Adrenal gland (tissue), 12 donors: ENCODE results near the gene TFPI. TPM values are rescaled to one million over a fixed set of nuclear protein-coding genes. Genes with fewer than 3 reads are reported as not detected.

Experiments
- DNase-seq, 7 donors: peaks; one replicate each; pipeline ENCODE4 v3.0.0-alpha.2; 2019 to 2020
- H3K27ac ChIP-seq, 5 donors: fragments of 200-600 bp; sonication (generic) in 4 of 5; 1 replicate in 3 of 5; 2 replicates in 2 of 5; pipeline versions ENCODE4 v1.5.1 to v1.8.0; 2016 to 2020; ENCODE audit warnings: mild to moderate bottlenecking in 1 of 5
- H3K27me3 ChIP-seq: fragments of 200-600 bp; 2 replicates; pipeline ENCODE4 v1.8.0; 2021
- H3K36me3 ChIP-seq, 2 donors: fragments of 200-600 bp; replicated peaks in 1 of 2; 1 replicate in 1 of 2; 2 replicates in 1 of 2; pipeline versions ENCODE4 v1.5.1 to v1.8.0; 2018 to 2022
- H3K4me1 ChIP-seq, 2 donors: fragments of 200-600 bp; replicated peaks in 1 of 2; 1 replicate in 1 of 2; 2 replicates in 1 of 2; pipeline versions ENCODE4 v1.5.1 to v1.8.0; 2018 to 2021
- H3K4me3 ChIP-seq, 4 donors: fragments of 200-600 bp; sonication (generic) in 3 of 4; one replicate each; pipeline ENCODE4 v1.5.1; 2016 to 2018
- H3K9me3 ChIP-seq, 3 donors: fragments of 200-600 bp; sonication (generic) in 1 of 3; replicated peaks in 1 of 3; 1 replicate in 2 of 3; 2 replicates in 1 of 3; pipeline versions ENCODE4 v1.5.1 to v1.8.0; 2016 to 2021
- POLR2A ChIP-seq, 2 donors: fragments of 450-650 bp; IDR thresholded peaks; one replicate each; pipeline ENCODE4 v1.6.1; 2017; ENCODE audit warnings: antibody characterized with exemption in 2 of 2, mild to moderate bottlenecking in 2 of 2, moderate library complexity in 1 of 2
- WGBS, 4 donors: extraction: QIAGEN DNeasy Blood & Tissue Kit in 2 of 4; methylation state at CpG; one replicate each; pipeline versions ENCODE4 v1.1.5 to v1.1.7; 2013 to 2017; 5-methylcytosine and 5-hydroxymethylcytosine counted together
- intact Hi-C, 2 donors: fragments of 100-400 bp; cut with DNase I; formaldehyde crosslinking; loops; one replicate each; pipeline versions ENCODE4 v1.14.1 to v1.15.0; 2022 to 2023
- polyA plus RNA-seq, 3 donors: library from polyadenylated mRNA; stranded (reverse); fragments of 200-250 nt in 2 of 3; fragments of 350-450 nt in 1 of 3; fragmentation: Illumina TruSeq in 1 of 3; extraction: RNeasy Lipid Tissue Mini Kit (QIAGEN cat#74804) in 1 of 3; gene quantifications; one replicate each; pipeline ENCODE4 v1.2.3, GENCODE V29; 2013 to 2014
- total RNA-seq, 9 donors: library from RNA; depleted of rRNA in 4 of 9; stranded (reverse); fragments of >200 nt in 4 of 9; fragments of 120-200 nt in 1 of 9; fragmentation: NEBNext Ultra II Directional in 1 of 9; extraction: Animal tissue kit (Norgen Biotek cat#: 25700) in 1 of 9; gene quantifications; one replicate each; pipeline versions ENCODE4 v1.1.0 to v1.2.4, GENCODE V29; 2013 to 2023
- TF ChIP-seq, protein P1 (sequence below), 6 experiments: fragments of 450-650 bp in 4 of 6; fragments of 200-600 bp in 2 of 6; sonication (generic) in 1 of 6; IDR thresholded peaks; 1 replicate in 5 of 6; 2 replicates in 1 of 6; pipeline versions ENCODE4 v1.5.1 to v1.8.0; 2016 to 2021; ENCODE audit warnings: antibody characterized with exemption in 6 of 6, mild to moderate bottlenecking in 2 of 6, moderate library complexity in 1 of 6
- donor health status: healthy with polysubstance abuse.
- donor health status: Bipolar disorder and iron deficiency.
- donor health status: DM: yes; HTN: yes; CAD: no.
- donor health status: DM: no; HTN: no; CAD: no.
- donor health status: DM: no; HTN: no; CAD: no.
- donor health status: DM: yes; HTN: yes; CAD: no.

The TFPI gene
- total and polyA plus RNA-seq, 12 donors = 19.7 to 104 (median 33.9) TPM

DNA sequence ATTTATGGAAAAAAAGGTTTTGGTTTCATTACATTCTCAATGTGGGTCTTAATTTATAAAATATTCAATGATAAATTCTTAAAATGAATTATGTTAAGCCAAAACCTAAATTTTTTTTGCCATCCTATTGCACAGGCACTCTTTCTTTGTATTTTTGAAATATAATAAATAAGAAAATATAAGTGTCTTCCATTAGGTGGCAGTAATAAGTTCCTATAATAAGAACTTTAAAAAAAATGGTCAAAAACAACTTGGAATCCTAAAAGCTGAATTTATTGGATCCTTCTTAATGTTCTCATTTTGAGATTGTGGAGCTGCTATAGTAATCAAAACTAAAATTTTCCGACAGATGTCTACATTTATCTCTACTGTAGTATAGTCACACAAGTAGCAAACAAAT is 111.9 kb downstream of the TFPI start:
- Histone ChIP-seq H3K9me3 (peaks cover 0 to 5% (median 0%) of the 10 kb centered on the region in 3 donors), H3K4me1 (no peaks in the 10 kb centered on the region), H3K27ac (no peak overlapping the region), H3K27me3 (no peaks in the 10 kb centered on the region), H3K36me3 (no peaks in the 10 kb centered on the region), H3K4me3 (no peak overlapping the region)
- no peak for TF ChIP-seq POLR2A (IDR thresholded peaks at IDR 0.05)
- TF ChIP-seq, protein P1, sequence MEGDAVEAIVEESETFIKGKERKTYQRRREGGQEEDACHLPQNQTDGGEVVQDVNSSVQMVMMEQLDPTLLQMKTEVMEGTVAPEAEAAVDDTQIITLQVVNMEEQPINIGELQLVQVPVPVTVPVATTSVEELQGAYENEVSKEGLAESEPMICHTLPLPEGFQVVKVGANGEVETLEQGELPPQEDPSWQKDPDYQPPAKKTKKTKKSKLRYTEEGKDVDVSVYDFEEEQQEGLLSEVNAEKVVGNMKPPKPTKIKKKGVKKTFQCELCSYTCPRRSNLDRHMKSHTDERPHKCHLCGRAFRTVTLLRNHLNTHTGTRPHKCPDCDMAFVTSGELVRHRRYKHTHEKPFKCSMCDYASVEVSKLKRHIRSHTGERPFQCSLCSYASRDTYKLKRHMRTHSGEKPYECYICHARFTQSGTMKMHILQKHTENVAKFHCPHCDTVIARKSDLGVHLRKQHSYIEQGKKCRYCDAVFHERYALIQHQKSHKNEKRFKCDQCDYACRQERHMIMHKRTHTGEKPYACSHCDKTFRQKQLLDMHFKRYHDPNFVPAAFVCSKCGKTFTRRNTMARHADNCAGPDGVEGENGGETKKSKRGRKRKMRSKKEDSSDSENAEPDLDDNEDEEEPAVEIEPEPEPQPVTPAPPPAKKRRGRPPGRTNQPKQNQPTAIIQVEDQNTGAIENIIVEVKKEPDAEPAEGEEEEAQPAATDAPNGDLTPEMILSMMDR (IDR thresholded peaks at IDR 0.05) = no peak
- no peak for DNase-seq
- 64 to 76% (median 69%) methylated on average over 1 of the region's 1 CpG for WGBS, 4 donors
- intact Hi-C loops = no loop called here

DNA sequence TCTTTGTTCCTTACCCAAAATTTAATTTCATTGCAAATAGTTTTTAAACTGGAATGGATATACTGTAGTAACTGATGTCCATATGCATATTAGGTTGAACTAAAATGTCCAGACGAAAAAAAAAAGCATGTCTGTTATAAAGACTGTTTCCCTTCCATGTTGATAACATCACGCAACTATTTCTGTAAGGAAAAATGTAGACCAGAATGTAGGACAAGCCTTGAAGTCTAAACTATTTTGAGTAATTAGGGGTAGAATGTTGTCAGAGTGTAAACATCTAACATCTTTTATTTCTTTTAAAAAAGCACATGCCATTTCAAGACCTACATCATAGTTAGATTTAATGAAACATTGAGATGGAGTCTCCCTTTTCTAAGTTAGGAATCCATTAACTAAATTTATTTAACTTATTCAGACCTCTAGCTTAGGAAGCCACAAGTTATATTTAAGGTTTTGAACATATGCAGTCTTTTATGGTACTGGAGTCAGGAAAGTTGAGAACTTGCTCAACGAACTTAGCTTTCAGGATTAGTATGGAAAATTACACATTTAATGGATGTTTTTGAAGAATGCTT is 114.0 kb downstream of the TFPI start:
- Histone ChIP-seq H3K9me3 (no peaks in the 10 kb centered on the region), H3K36me3 (no peaks in the 10 kb centered on the region), H3K4me3 (no peak overlapping the region), H3K27me3 (no peaks in the 10 kb centered on the region), H3K27ac (no peak overlapping the region), H3K4me1 (no peaks in the 10 kb centered on the region)
- intact Hi-C loops = no loop called here
- 72 to 82% (median 74%) methylated on average over 3 of the region's 3 CpGs for WGBS, 4 donors
- TF ChIP-seq, protein P1 (IDR thresholded peaks at IDR 0.05) = no peak
- no peak for TF ChIP-seq POLR2A (IDR thresholded peaks at IDR 0.05)
- DNase-seq = no peak

GRCh38 chr2:187438455-187438854 is 115.8 kb downstream of the TFPI start:
- H3K4me3 ChIP-seq = no peak overlapping the region
- DNase-seq = no peak
- H3K9me3 ChIP-seq = no peaks in the 10 kb centered on the region
- intact Hi-C loops = no loop called here
- TF ChIP-seq, protein P1 (IDR thresholded peaks at IDR 0.05) = no peak
- H3K27me3 ChIP-seq = no peaks in the 10 kb centered on the region
- WGBS, 4 donors = 71 to 83% (median 77%) methylated on average over 1 of the region's 1 CpG
- H3K36me3 ChIP-seq = no peaks in the 10 kb centered on the region
- H3K4me1 ChIP-seq = no peaks in the 10 kb centered on the region
- H3K27ac ChIP-seq = no peak overlapping the region

GRCh38 chr2:187435756-187436155 is 118.5 kb downstream of the TFPI start:
- H3K9me3 ChIP-seq = no peaks in the 10 kb centered on the region
- TF ChIP-seq POLR2A (IDR thresholded peaks at IDR 0.05) = no peak
- TF ChIP-seq, protein P1 (IDR thresholded peaks at IDR 0.05) = no peak
- no peak overlapping the region for H3K4me3 ChIP-seq
- H3K27me3 ChIP-seq = no peaks in the 10 kb centered on the region
- intact Hi-C loops = no loop called here
- no peaks in the 10 kb centered on the region for H3K36me3 ChIP-seq
- H3K4me1 ChIP-seq = no peaks in the 10 kb centered on the region
- 39 to 52% (median 47%) methylated on average over 4 of the region's 4 CpGs for WGBS, 4 donors
- no peak for DNase-seq
- no peak overlapping the region for H3K27ac ChIP-seq
